ENCODE measurements around the gene ARL3.

GRCh38 chr10:102656026-102656425 is 58.2 kb downstream of the ARL3 start:
- TF ChIP-seq POLR2AphosphoS5 (IDR thresholded peaks at IDR 0.05) = peak in 1 of 3 donors; percentile 6
- TF ChIP-seq, protein P1, sequence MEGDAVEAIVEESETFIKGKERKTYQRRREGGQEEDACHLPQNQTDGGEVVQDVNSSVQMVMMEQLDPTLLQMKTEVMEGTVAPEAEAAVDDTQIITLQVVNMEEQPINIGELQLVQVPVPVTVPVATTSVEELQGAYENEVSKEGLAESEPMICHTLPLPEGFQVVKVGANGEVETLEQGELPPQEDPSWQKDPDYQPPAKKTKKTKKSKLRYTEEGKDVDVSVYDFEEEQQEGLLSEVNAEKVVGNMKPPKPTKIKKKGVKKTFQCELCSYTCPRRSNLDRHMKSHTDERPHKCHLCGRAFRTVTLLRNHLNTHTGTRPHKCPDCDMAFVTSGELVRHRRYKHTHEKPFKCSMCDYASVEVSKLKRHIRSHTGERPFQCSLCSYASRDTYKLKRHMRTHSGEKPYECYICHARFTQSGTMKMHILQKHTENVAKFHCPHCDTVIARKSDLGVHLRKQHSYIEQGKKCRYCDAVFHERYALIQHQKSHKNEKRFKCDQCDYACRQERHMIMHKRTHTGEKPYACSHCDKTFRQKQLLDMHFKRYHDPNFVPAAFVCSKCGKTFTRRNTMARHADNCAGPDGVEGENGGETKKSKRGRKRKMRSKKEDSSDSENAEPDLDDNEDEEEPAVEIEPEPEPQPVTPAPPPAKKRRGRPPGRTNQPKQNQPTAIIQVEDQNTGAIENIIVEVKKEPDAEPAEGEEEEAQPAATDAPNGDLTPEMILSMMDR (IDR thresholded peaks at IDR 0.05 in 8 of 11, conservative IDR thresholded peaks at IDR 0.05 in 3 of 11) = no peak
